ENCODE data around the gene TRAK1. TPM values are rescaled to one million over a fixed set of nuclear protein-coding genes. Genes with fewer than 3 reads are reported as not detected.

TRAK1 gene
- total RNA-seq, 1 donor from 2014 or later = 58.4 TPM

DNA sequence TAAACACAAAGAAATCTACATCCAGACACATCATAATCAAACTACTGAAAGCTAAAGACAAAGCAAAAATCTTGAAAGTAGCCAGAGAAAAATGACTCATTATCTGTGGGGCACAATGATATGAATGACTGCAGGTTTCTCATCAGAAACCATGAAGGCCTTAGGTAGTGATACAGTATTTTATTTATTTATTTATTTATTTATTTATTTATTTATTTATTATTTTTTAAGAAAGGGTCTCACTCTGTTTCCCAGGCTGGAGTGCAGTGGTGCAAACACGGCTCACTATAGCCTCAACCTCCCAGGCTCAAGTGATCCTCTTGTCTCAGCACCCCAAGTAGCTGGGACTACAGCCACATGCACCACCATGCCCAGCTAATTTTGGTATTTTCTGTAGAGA, 159.6 kb downstream of the TRAK1 start:
- TF ChIP-seq, protein P1, sequence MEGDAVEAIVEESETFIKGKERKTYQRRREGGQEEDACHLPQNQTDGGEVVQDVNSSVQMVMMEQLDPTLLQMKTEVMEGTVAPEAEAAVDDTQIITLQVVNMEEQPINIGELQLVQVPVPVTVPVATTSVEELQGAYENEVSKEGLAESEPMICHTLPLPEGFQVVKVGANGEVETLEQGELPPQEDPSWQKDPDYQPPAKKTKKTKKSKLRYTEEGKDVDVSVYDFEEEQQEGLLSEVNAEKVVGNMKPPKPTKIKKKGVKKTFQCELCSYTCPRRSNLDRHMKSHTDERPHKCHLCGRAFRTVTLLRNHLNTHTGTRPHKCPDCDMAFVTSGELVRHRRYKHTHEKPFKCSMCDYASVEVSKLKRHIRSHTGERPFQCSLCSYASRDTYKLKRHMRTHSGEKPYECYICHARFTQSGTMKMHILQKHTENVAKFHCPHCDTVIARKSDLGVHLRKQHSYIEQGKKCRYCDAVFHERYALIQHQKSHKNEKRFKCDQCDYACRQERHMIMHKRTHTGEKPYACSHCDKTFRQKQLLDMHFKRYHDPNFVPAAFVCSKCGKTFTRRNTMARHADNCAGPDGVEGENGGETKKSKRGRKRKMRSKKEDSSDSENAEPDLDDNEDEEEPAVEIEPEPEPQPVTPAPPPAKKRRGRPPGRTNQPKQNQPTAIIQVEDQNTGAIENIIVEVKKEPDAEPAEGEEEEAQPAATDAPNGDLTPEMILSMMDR (IDR thresholded peaks at IDR 0.05) = no peak
- intact Hi-C loops (cut with micrococcal nuclease) = no loop called here
- ChIA-PET CTCF (interaction anchor here (1.6 kb wide), 1 partner anchor 192 kb away, joined by 4 read pairs; no protein-coding TSS in a partner anchor), POLR2A (no interaction called here)
- Mint-ChIP-seq H3K9me3 (no peaks in the 10 kb centered on the region), H3K36me3 (ENCODE audit: low read depth) (no peaks in the 10 kb centered on the region), H3K27ac (no peak overlapping the region), H3K27me3 (peaks cover 22% of the 10 kb centered on the region), H3K4me1 (peaks cover 2% of the 10 kb centered on the region), H3K4me3 (no peak overlapping the region)
- no peak for DNase-seq
- ATAC-seq (ENCODE audit: low read depth) = no peak

DNA sequence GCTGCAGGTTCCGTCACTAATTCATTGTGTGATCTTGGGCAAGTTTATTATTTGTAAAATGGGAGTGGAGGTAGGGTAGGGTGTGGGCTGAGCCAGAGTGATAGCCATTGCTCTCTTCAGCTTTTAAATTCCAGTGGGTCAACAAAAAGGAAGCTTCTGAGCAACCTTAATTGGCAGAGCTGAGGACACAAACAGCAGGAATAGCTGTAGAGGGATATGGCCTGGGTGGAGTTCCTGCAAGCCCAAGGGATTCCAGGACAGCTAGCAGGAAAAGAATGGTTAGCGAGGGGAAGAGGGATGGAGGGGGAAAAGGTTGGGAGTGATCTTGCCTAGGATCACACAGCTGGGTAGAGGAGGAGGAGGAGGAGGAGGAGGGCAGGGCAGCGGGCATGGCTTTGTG, 163.4 kb downstream of the TRAK1 start:
- ChIA-PET CTCF (no interaction called here), POLR2A (no interaction called here)
- H3K4me3 Mint-ChIP-seq = no peak overlapping the region
- TF ChIP-seq, protein P1 (IDR thresholded peaks at IDR 0.05) = no peak
- ATAC-seq (ENCODE audit: low read depth) (no peak), DNase-seq (no peak)
- peaks cover 35% of the 10 kb centered on the region for H3K27me3 Mint-ChIP-seq
- H3K4me1 Mint-ChIP-seq = no peaks in the 10 kb centered on the region
- peaks cover 6% of the 10 kb centered on the region for H3K9me3 Mint-ChIP-seq
- H3K36me3 Mint-ChIP-seq (ENCODE audit: low read depth) = no peaks in the 10 kb centered on the region
- intact Hi-C loops (cut with micrococcal nuclease) = no loop called here
- H3K27ac Mint-ChIP-seq = no peak overlapping the region

DNA sequence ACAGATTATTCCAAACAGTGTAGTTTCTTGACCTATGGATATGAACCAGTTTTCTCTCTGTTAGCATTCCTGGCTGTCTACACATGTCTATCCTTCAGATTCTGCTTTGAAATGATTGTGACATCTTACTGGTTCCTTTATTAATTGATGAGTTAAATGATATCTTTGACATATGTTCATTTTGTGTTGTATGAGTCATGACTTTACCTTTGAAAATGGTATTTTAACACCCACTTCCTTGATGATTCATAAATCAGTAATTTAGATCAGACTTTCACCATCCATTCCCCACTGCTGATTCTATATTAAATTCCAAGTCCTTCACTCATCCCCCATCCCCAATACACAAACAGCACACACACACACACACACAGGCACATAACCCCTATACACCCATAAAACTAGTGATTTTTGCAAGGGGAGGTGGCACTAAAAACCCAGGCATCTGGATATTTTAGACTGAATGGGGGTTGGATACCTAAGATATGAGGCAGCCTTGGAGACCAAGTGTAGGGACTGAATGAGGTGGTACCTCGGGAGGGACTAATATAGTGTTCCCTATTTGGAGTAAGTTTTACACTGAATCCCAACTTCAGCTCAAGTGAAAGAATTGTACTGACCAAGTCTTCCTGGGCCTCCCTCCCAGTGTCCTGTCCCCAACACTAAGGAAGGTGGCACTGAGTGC, 165.1 kb downstream of the TRAK1 start:
- Mint-ChIP-seq H3K27ac (no peak overlapping the region), H3K27me3 (peaks cover 46% of the 10 kb centered on the region), H3K9me3 (peaks cover 6% of the 10 kb centered on the region), H3K36me3 (ENCODE audit: low read depth) (no peaks in the 10 kb centered on the region), H3K4me1 (no peaks in the 10 kb centered on the region), H3K4me3 (no peak overlapping the region)
- TF ChIP-seq, protein P1 (IDR thresholded peaks at IDR 0.05) = no peak
- intact Hi-C loops (cut with micrococcal nuclease) = no loop called here
- ChIA-PET POLR2A (no interaction called here), CTCF (no interaction called here)
- no peak for ATAC-seq (ENCODE audit: low read depth)
- no peak for DNase-seq

DNA sequence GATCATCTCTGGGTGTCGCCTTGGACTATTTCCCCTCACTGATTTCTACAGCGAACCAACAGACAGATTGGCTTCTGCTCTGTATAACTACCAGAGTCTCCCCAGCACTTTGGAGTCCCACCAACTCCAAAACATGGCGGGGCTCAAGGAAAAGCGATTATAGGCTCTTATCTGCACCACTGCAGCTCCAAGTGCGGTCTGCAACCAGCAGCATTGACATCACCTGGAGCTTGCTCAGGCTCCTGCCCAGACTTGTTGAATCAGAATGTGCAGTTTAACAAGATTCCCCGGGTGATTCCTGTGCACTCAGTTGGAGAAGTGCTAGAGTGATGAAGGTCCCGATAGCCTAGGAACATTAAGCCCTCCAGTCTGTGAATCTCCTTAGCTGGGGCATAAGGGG, 165.8 kb downstream of the TRAK1 start:
- H3K27ac Mint-ChIP-seq = no peak overlapping the region
- TF ChIP-seq, protein P1 (IDR thresholded peaks at IDR 0.05) = no peak
- intact Hi-C loops (cut with micrococcal nuclease) = no loop called here
- no peaks in the 10 kb centered on the region for H3K4me1 Mint-ChIP-seq
- H3K36me3 Mint-ChIP-seq (ENCODE audit: low read depth) = no peaks in the 10 kb centered on the region
- no peak overlapping the region for H3K4me3 Mint-ChIP-seq
- no peak for ATAC-seq (ENCODE audit: low read depth)
- ChIA-PET CTCF (interaction anchor here (0.6 kb wide), 1 partner anchor 111 kb away, joined by 3 read pairs; no protein-coding TSS in a partner anchor), POLR2A (no interaction called here)
- H3K9me3 Mint-ChIP-seq = peaks cover 6% of the 10 kb centered on the region
- no peak for DNase-seq
- H3K27me3 Mint-ChIP-seq = peaks cover 46% of the 10 kb centered on the region

DNA sequence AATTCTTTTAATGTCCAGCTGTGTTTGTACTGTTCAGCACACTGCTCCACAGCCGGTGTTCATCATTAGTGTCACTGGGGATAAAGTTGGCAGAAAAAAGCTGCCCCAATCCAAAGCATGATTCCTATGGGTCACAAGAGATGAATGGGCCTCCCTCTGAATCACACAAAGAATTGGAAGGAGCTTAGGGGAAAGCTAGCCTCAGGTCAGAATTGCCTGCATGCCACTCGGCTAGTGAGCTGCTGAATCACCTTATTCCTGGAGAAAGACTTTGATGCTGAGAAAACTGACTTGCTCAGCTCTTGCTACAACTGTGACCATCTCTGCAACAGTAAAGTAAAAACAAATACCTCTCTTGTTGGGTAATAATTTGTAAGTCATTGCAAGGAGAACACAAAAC, 171.4 kb downstream of the TRAK1 start:
- peaks cover 10% of the 10 kb centered on the region for H3K4me1 Mint-ChIP-seq
- no peak overlapping the region for H3K27ac Mint-ChIP-seq
- H3K36me3 Mint-ChIP-seq (ENCODE audit: low read depth) = no peaks in the 10 kb centered on the region
- peaks cover 60% of the 10 kb centered on the region for H3K27me3 Mint-ChIP-seq
- no peak for ATAC-seq (ENCODE audit: low read depth)
- intact Hi-C loops (cut with micrococcal nuclease) = no loop called here
- H3K9me3 Mint-ChIP-seq = peaks cover 6% of the 10 kb centered on the region
- no peak overlapping the region for H3K4me3 Mint-ChIP-seq
- ChIA-PET CTCF (interaction anchor here (0.8 kb wide), 1 partner anchor 15 kb away, joined by 4 read pairs; no protein-coding TSS in a partner anchor), POLR2A (no interaction called here)
- no peak for DNase-seq
- TF ChIP-seq, protein P1 (IDR thresholded peaks at IDR 0.05) = no peak
